ENCODE results near the gene IGLL1.
"Not testable (repeated sequence)": the region's sequence is repeated elsewhere in the genome, so short reads cannot be mapped to it uniquely, and the experiment has no call there.

IGLL1 gene

DNA sequence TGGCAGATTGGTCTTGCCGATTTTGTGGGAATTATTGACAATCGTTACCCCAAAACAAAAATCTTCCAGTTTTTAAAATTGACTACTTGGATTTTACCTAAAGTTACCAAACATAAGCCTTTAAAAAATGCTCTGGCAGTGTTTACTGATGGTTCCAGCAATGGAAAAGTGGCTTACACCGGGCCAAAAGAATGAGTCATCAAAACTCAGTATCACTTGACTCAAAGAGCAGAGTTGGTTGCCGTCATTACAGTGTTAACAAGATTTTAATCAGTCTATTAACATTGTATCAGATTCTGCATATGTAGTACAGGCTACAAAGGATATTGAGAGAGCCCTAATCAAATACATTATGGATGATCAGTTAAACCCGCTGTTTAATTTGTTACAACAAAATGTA is 37.2 kb downstream of the IGLL1 start:
- no peak overlapping the region for H3K4me3 ChIP-seq (ENCODE audit: low read depth, low read length)
- DNase-seq (ENCODE audit: low read depth), result no peak
- no peak for TF ChIP-seq CTCF (IDR thresholded peaks at IDR 0.05; ENCODE audit: insufficient read depth, low read depth, low read length, missing control alignments)

- not testable (repeated sequence) for H3K4me3 ChIP-seq (ENCODE audit: low read depth, low read length); DNase-seq (ENCODE audit: low read depth)
Observed at GRCh38 chr22:23542391-23542790, 37.7 kb downstream of the IGLL1 start.

- not testable (repeated sequence) for H3K4me3 ChIP-seq (ENCODE audit: low read depth, low read length); DNase-seq (ENCODE audit: low read depth)
- peak; percentile 41 for TF ChIP-seq CTCF (IDR thresholded peaks at IDR 0.05; ENCODE audit: insufficient read depth, low read depth, low read length, missing control alignments)
Observed at GRCh38 chr22:23541849-23542281, 38.2 kb downstream of the IGLL1 start.

GRCh38 chr22:23540837-23541236 is 39.3 kb downstream of the IGLL1 start:
- H3K4me3 ChIP-seq (ENCODE audit: low read depth, low read length); DNase-seq (ENCODE audit: low read depth): not testable (repeated sequence)

DNA sequence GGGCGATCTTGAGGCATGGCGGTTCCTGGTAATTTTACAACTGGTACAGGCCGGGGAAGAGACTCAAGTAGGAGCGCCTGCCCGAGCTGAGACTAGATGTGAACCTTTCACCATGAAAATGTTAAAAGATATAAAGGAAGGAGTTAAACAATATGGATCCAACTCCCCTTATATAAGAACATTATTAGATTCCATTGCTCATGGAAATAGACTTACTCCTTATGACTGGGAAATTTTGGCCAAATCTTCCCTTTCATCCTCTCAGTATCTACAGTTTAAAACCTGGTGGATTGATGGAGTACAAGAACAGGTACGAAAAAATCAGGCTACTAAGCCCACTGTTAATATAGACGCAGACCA is 40.3 kb downstream of the IGLL1 start:
- DNase-seq (ENCODE audit: low read depth); H3K4me3 ChIP-seq (ENCODE audit: low read depth, low read length): not testable (repeated sequence)

GRCh38 chr22:23539135-23539838 is 40.8 kb downstream of the IGLL1 start:
- no peak overlapping the region for H3K4me3 ChIP-seq (ENCODE audit: low read depth, low read length)
- peak; percentile 87 for DNase-seq (ENCODE audit: low read depth)
- peak; percentile 88 for TF ChIP-seq CTCF (IDR thresholded peaks at IDR 0.05; ENCODE audit: insufficient read depth, low read depth, low read length, missing control alignments)

DNA sequence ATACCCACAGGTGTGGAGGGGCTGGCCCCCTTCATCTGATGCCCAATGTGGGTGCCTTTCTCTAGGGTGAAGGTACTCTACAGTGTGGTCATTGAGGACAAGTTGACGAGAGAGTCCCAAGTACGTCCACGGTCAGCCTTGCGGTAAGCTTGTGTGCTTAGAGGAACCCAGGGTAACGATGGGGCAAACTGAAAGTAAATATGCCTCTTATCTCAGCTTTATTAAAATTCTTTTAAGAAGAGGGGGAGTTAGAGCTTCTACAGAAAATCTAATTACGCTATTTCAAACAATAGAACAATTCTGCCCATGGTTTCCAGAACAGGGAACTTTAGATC is 41.4 kb downstream of the IGLL1 start:
- not testable (repeated sequence) for DNase-seq (ENCODE audit: low read depth); H3K4me3 ChIP-seq (ENCODE audit: low read depth, low read length)

- DNase-seq (ENCODE audit: low read depth), result not testable (repeated sequence)
Observed at GRCh38 chr22:23537830-23538695, 42.0 kb downstream of the IGLL1 start.

GRCh38 chr22:23537416-23537815 is 42.7 kb downstream of the IGLL1 start:
- no peak for TF ChIP-seq CTCF (IDR thresholded peaks at IDR 0.05; ENCODE audit: insufficient read depth, low read depth, low read length, missing control alignments)
- H3K4me3 ChIP-seq (ENCODE audit: low read depth, low read length), result no peak overlapping the region
- DNase-seq (ENCODE audit: low read depth), result no peak

More at GRCh38 chr22:23537830-23538695, 42.0 kb downstream of the IGLL1 start:
- H3K4me3 ChIP-seq (ENCODE audit: low read depth, low read length), result not testable (repeated sequence)

All from GM12865 (cell line).